ENCODE results near the gene GPR35. TPM values are rescaled to one million over a fixed set of nuclear protein-coding genes. Genes with fewer than 3 reads are reported as not detected.

Gene GPR35
- total RNA-seq, 1 experiment from 2014 or later = 2.7 TPM

GRCh38 chr2:240577281-240578109 lies 47.8 kb upstream of the GPR35 start:
- intact Hi-C loops (cut with micrococcal nuclease; ENCODE audit: unreplicated experiment) = no loop called here
- H3K27ac ChIP-seq (ENCODE audit: low read depth, low read length, poor library complexity, severe bottlenecking) = no peak overlapping the region
- BruUV-seq (replicated peaks) = no TSS peak
- H3K36me3 ChIP-seq (ENCODE audit: insufficient read depth, low read length, poor library complexity, severe bottlenecking) = peaks cover 15% of the 10 kb centered on the region
- H3K4me3 ChIP-seq (ENCODE audit: low read depth, low read length, poor library complexity, severe bottlenecking) = no peak overlapping the region
- no peaks in the 10 kb centered on the region for H3K27me3 ChIP-seq (replicated peaks; ENCODE audit: insufficient read depth, low read depth, low read length, poor library complexity)
- ChIA-PET CTCF (no interaction called here), POLR2A (ENCODE audit: low non-redundant PET) (no interaction called here)
- no peak for TF ChIP-seq CTCF (conservative IDR thresholded peaks at IDR 0.05; ENCODE audit: low read depth, low read length)
- no peak for TF ChIP-seq EZH2 (IDR thresholded peaks at IDR 0.05; ENCODE audit: borderline replicate concordance, low read depth, low read length, poor library complexity, severe bottlenecking)
- no peaks in the 10 kb centered on the region for H3K9me3 ChIP-seq (ENCODE audit: low read depth, low read length, poor library complexity, severe bottlenecking)
- DNase-seq (ENCODE audit: low spot score) = no peak
- no peaks in the 10 kb centered on the region for H3K4me1 ChIP-seq (ENCODE audit: insufficient read depth, low read length, poor library complexity, severe bottlenecking)

DNA sequence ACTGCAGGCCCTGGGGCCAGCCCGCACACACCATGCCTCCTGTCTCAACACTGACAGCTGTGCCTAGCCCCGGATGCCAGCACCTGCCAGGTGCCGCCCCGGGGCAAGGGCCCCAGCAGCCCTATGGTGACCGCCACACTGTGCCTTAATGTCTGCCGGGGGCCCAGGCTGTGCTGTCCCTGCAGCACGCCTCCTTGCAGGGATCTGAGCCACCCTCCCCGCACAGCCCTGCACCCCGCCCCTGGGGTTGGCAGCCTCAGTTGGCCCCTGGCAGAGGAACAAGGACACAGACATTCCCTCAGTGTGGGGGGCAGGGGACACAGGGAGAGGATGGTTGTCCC lies 47.2 kb upstream of the GPR35 start:
- Histone ChIP-seq H3K27me3 (replicated peaks; ENCODE audit: insufficient read depth, low read depth, low read length, poor library complexity) (no peaks in the 10 kb centered on the region), H3K4me1 (ENCODE audit: insufficient read depth, low read length, poor library complexity, severe bottlenecking) (no peaks in the 10 kb centered on the region), H3K27ac (ENCODE audit: low read depth, low read length, poor library complexity, severe bottlenecking) (no peak overlapping the region), H3K36me3 (ENCODE audit: insufficient read depth, low read length, poor library complexity, severe bottlenecking) (peaks cover 15% of the 10 kb centered on the region), H3K4me3 (ENCODE audit: low read depth, low read length, poor library complexity, severe bottlenecking) (no peak overlapping the region), H3K9me3 (ENCODE audit: low read depth, low read length, poor library complexity, severe bottlenecking) (no peaks in the 10 kb centered on the region)
- intact Hi-C loops (cut with micrococcal nuclease; ENCODE audit: unreplicated experiment) = no loop called here
- CTCF ChIA-PET = no interaction called here
- no peak for DNase-seq (ENCODE audit: low spot score)
- POLR2A ChIA-PET (ENCODE audit: low non-redundant PET) = no interaction called here
- TF ChIP-seq EZH2 (IDR thresholded peaks at IDR 0.05; ENCODE audit: borderline replicate concordance, low read depth, low read length, poor library complexity, severe bottlenecking) = no peak
- TF ChIP-seq CTCF (conservative IDR thresholded peaks at IDR 0.05; ENCODE audit: low read depth, low read length) = no peak
- no TSS peak for BruUV-seq (replicated peaks)

DNA sequence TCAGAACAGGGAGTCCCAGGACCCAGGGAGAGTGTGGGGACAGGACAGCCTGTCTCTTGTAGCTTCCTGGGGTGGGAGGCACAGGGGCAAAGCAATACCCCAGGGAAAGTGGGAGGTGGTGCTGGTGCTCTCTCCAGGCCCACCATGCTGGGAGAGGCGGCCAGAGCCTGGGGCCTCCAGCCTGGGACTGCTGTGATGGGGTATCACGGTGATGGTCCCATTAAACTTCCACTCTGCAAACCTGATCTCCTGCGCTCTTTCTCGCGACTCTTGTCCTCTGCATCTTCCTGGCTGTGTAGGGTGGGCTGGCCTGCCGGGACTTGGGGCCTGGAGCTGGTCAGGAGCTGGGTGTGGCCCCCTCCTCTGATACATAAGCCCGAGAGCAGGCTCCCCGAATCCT lies 46.8 kb upstream of the GPR35 start:
- Histone ChIP-seq H3K27me3 (replicated peaks; ENCODE audit: insufficient read depth, low read depth, low read length, poor library complexity) (no peaks in the 10 kb centered on the region), H3K4me1 (ENCODE audit: insufficient read depth, low read length, poor library complexity, severe bottlenecking) (no peaks in the 10 kb centered on the region), H3K4me3 (ENCODE audit: low read depth, low read length, poor library complexity, severe bottlenecking) (no peak overlapping the region), H3K27ac (ENCODE audit: low read depth, low read length, poor library complexity, severe bottlenecking) (no peak overlapping the region), H3K9me3 (ENCODE audit: low read depth, low read length, poor library complexity, severe bottlenecking) (no peaks in the 10 kb centered on the region), H3K36me3 (ENCODE audit: insufficient read depth, low read length, poor library complexity, severe bottlenecking) (peaks cover 15% of the 10 kb centered on the region)
- intact Hi-C loops (cut with micrococcal nuclease; ENCODE audit: unreplicated experiment) = no loop called here
- TF ChIP-seq CTCF (conservative IDR thresholded peaks at IDR 0.05; ENCODE audit: low read depth, low read length) = no peak
- no peak for TF ChIP-seq EZH2 (IDR thresholded peaks at IDR 0.05; ENCODE audit: borderline replicate concordance, low read depth, low read length, poor library complexity, severe bottlenecking)
- ChIA-PET POLR2A (ENCODE audit: low non-redundant PET) (no interaction called here), CTCF (no interaction called here)
- no peak for DNase-seq (ENCODE audit: low spot score)
- no TSS peak for BruUV-seq (replicated peaks)
